HG02642 (cell line): ENCODE data around the gene FOCAD.

Source experiments
- ATAC-seq: cut with Tn5 transposase; IDR thresholded peaks from one replicate; pipeline ENCODE4 v1.9.1; 2021; ENCODE audit warnings: mild to moderate bottlenecking; ENCODE audit not compliant: unreplicated experiment, poor library complexity

FOCAD gene

DNA sequence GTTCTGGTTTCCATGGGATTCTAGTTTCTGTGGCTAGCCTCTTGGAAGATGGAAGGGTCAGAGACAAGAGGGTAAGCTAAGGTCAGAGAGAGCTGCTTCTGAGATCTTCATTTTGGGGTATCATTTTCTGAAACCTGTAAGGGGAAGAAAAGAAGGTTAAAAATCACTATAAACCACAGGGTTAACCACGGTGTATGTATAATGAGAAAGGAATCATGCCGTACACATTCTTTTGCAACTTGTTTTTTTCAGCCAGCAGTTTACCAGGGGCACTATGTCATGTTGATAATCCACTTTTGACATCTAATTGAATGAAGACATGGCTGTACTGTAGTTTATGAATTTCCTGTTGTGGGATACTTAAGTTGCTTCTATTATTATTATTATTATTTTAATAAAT is 164.4 kb downstream of the FOCAD start:
- no peak for ATAC-seq

- no peak for ATAC-seq
Observed at GRCh38 chr9:20853866-20854265, 169.8 kb downstream of the FOCAD start.

GRCh38 chr9:20854444-20854843 is 170.4 kb downstream of the FOCAD start:
- ATAC-seq: no peak

DNA sequence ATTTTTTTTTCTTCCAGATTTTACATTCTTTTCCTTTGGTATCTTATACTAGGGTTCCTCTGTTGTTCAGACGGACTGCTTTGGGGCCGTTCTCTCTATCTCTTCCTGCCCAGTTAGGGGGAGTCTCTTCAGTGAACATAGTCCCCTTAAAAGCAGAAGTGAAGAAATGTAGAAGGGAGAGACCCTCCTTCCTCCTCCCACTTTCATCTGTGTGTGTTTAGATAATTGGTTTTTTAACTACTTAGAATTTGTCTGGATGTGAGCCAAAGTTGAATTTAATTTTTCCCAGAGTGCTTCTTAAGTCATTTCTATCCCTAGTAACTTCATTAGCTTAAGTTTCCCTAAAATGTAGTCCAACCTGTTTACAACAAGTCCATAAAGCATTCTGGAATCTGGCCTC is 179.9 kb downstream of the FOCAD start:
- no peak for ATAC-seq

GRCh38 chr9:20865347-20865746 is 181.3 kb downstream of the FOCAD start:
- no peak for ATAC-seq

DNA sequence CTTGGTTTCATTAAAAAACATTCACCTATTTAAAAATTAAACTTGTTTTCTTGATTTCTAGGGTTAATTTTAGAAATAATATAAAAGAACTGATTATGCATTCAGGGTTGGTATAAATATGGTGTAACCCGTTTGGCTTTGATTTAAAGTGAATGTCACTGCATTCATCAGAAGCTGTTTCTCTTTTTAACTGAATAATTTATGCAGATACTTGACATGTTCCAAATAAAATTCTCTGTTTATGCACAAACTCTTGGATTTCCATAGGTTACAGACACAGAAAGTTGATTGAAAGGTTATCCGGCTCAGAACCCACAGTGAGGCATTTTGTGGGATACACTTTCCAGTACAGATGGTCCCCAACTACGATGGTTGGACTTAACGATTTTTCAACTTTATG is 186.1 kb downstream of the FOCAD start:
- no peak for ATAC-seq

- ATAC-seq: no peak
Observed at GRCh38 chr9:20872340-20872977, 188.4 kb downstream of the FOCAD start.

GRCh38 chr9:20873240-20873865 is 189.3 kb downstream of the FOCAD start:
- ATAC-seq: no peak

- ATAC-seq: no peak
Observed at GRCh38 chr9:20880271-20880670, 196.2 kb downstream of the FOCAD start.

GRCh38 chr9:20880675-20881074 is 196.6 kb downstream of the FOCAD start:
- no peak for ATAC-seq

GRCh38 chr9:20884985-20885593 is 201.0 kb downstream of the FOCAD start:
- no peak for ATAC-seq

- ATAC-seq: no peak
Observed at GRCh38 chr9:20898885-20899554, 215.0 kb downstream of the FOCAD start.

- ATAC-seq: no peak
Observed at GRCh38 chr9:20903212-20903611, 219.2 kb downstream of the FOCAD start.

GRCh38 chr9:20904995-20905394 is 220.9 kb downstream of the FOCAD start:
- ATAC-seq: no peak

DNA sequence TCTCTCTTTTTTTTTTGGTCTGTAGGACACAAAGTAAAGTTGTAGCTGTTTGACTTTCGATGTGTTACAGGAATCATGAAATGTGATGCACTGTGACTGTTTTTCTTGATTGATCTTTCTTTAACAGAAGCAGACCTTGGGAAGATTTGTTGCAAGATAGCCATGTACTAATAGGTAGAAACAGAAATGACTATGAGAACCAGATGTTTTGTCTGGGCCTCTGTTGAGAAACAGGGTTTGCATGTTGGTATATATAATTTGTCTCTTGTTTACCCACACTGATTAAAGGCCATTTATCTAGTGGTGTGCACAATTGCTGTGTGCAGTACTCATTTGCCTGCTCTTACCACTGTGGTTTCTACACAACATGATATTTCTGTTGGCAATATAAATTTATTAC is 222.3 kb downstream of the FOCAD start:
- no peak for ATAC-seq

GRCh38 chr9:20908461-20908860 is 224.4 kb downstream of the FOCAD start:
- no peak for ATAC-seq

DNA sequence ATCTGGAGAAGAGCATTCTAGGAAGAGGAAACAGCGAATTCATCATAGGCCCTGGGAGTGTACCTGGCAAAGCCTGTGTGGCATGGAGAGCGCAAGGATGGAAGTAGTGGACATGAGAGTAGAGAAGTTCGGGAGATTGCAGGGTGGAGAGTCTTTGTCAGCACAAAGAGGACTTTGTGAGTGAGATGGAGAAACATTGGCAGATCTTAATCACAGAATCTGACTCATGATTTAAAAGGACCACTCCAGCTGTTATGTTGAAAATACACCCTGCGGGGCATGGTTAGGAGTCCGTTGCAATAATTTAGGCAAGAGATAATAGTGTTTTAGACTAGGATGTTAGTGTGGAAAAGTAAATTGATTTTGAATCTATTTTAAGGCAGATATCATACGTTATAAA is 230.5 kb downstream of the FOCAD start:
- ATAC-seq: no peak

GRCh38 chr9:20921362-20921761 is 237.3 kb downstream of the FOCAD start:
- no peak for ATAC-seq

- no peak for ATAC-seq
Observed at GRCh38 chr9:20925256-20926045, 241.4 kb downstream of the FOCAD start.

GRCh38 chr9:20929276-20929675 is 245.2 kb downstream of the FOCAD start:
- no peak for ATAC-seq

GRCh38 chr9:20930836-20931235 is 246.8 kb downstream of the FOCAD start:
- ATAC-seq: no peak
